HEK293 (cell line): ENCODE data around the gene SSBP3.

Experiments used
- CTCF ChIA-PET: fragments of 350-600 bp; formaldehyde crosslinking; extraction: SDS; loops from one replicate; lab custom pipeline; 2021; ENCODE audit warnings: antibody characterized with exemption; lab: Yijun Ruan, JAX
- POLR2A ChIA-PET: fragments of 300-600 bp; formaldehyde crosslinking; extraction: SDS; loops from one replicate; lab custom pipeline; 2020; ENCODE audit warnings: antibody characterized with exemption, inconsistent platforms; lab: Yijun Ruan, JAX
- H3K27ac ChIP-seq: fragments of 200-500 bp; sonication (Bioruptor generic); 2 replicates; pipeline ENCODE4 v1.5.1; 2014; ENCODE audit warnings: low read depth, low read length, control low read depth, inconsistent platforms; ENCODE audit errors: extremely low read depth
- H3K36me3 ChIP-seq, 2 experiments: fragments of 200-500 bp in 1 of 2; sonication (Bioruptor generic) in 1 of 2; 1 replicate in 1 of 2; 2 replicates in 1 of 2; pipeline ENCODE4 v1.5.1; 2014 to 2017; ENCODE audit warnings: inconsistent platforms in 2 of 2, low read length in 2 of 2; ENCODE audit not compliant: control insufficient read depth in 2 of 2, insufficient read depth in 1 of 2
- H3K4me1 ChIP-seq: fragments of 200-500 bp; sonication (Bioruptor generic); 2 replicates; pipeline ENCODE4 v1.5.1; 2014; ENCODE audit warnings: mild to moderate bottlenecking, low read length, inconsistent platforms; ENCODE audit not compliant: control insufficient read depth, insufficient read depth
- H3K4me3 ChIP-seq: 2 replicates; pipeline ENCODE4 v1.5.1; 2011; ENCODE audit warnings: low read depth, mild to moderate bottlenecking, control low read depth, low read length, moderate library complexity
- H3K9me3 ChIP-seq: fragments of 200-500 bp; sonication (Bioruptor generic); 2 replicates; pipeline ENCODE4 v1.5.1; 2014; ENCODE audit warnings: low read depth, low read length, inconsistent platforms; ENCODE audit not compliant: control insufficient read depth, insufficient read depth
- PRDM1 ChIP-seq: fragments of 450-650 bp; formaldehyde crosslinking; IDR thresholded peaks from 2 replicates; pipeline ENCODE4; 2016; ENCODE audit warnings: missing biosample characterization, missing genetic modification characterization
- ZBTB17 ChIP-seq: fragments of 450-650 bp; formaldehyde crosslinking; IDR thresholded peaks from 2 replicates; pipeline ENCODE4 v1.5.1; 2016; ENCODE audit warnings: missing biosample characterization, missing genetic modification characterization
- ZNF138 ChIP-seq: fragments of 450-650 bp; formaldehyde crosslinking; IDR thresholded peaks from 2 replicates; pipeline ENCODE4 v1.5.1; 2016; ENCODE audit warnings: missing biosample characterization, missing genetic modification characterization, borderline replicate concordance
- ZNF169 ChIP-seq: fragments of 450-650 bp; formaldehyde crosslinking; IDR thresholded peaks from 2 replicates; pipeline ENCODE4 v1.5.1; 2016; ENCODE audit warnings: missing biosample characterization, missing genetic modification characterization
- ZNF274 ChIP-seq, 2 experiments: fragments of 200-500 bp in 1 of 2; fragments of 450-650 bp in 1 of 2; sonication (Bioruptor generic) in 1 of 2; formaldehyde crosslinking in 1 of 2; IDR thresholded peaks; 2 replicates each; pipeline versions ENCODE4 v1.5.1 to v1.6.1; 2014 to 2016; ENCODE audit warnings: borderline replicate concordance in 1 of 2, inconsistent platforms in 1 of 2, low read length in 1 of 2, missing biosample characterization in 1 of 2, missing genetic modification characterization in 1 of 2
- ZNF324 ChIP-seq: fragments of 450-650 bp; formaldehyde crosslinking; IDR thresholded peaks from 2 replicates; pipeline ENCODE4 v1.5.1; 2016; ENCODE audit warnings: missing biosample characterization, missing genetic modification characterization
- ZNF366 ChIP-seq: fragments of 450-650 bp; formaldehyde crosslinking; conservative IDR thresholded peaks from 2 replicates; pipeline ENCODE4 v1.5.1; 2016; ENCODE audit warnings: missing biosample characterization, missing genetic modification characterization
- ZNF600 ChIP-seq: fragments of 450-650 bp; formaldehyde crosslinking; IDR thresholded peaks from 2 replicates; pipeline ENCODE4 v1.5.1; 2016; ENCODE audit warnings: missing biosample characterization, missing genetic modification characterization
- ZNF623 ChIP-seq: fragments of 450-650 bp; formaldehyde crosslinking; IDR thresholded peaks from 2 replicates; pipeline ENCODE4 v1.5.1; 2016; ENCODE audit warnings: missing biosample characterization, missing genetic modification characterization
- ZNF654 ChIP-seq: fragments of 450-650 bp; formaldehyde crosslinking; IDR thresholded peaks from 2 replicates; pipeline ENCODE4 v1.5.1; 2016; ENCODE audit warnings: low read depth, missing biosample characterization, missing genetic modification characterization
- ZNF837 ChIP-seq: fragments of 450-650 bp; formaldehyde crosslinking; IDR thresholded peaks from 2 replicates; pipeline ENCODE4 v1.5.1; 2016; ENCODE audit warnings: missing biosample characterization, missing genetic modification characterization
- ZSCAN30 ChIP-seq: fragments of 450-650 bp; IDR thresholded peaks from 2 replicates; pipeline ENCODE4 v1.5.1; 2018; ENCODE audit warnings: missing biosample characterization, mild to moderate bottlenecking, missing genetic modification characterization, moderate library complexity
- TF ChIP-seq, protein P1 (sequence below): IDR thresholded peaks from 2 replicates; pipeline ENCODE4 v1.6.1; 2011; ENCODE audit warnings: mild to moderate bottlenecking, low read depth, low read length, borderline replicate concordance
- TF ChIP-seq, protein P2 (sequence below): fragments of 450-650 bp; formaldehyde crosslinking; IDR thresholded peaks from 2 replicates; pipeline ENCODE4 v1.5.1; 2017; ENCODE audit warnings: missing biosample characterization, mild to moderate bottlenecking, missing genetic modification characterization, moderate library complexity
- TF ChIP-seq, protein P3 (sequence below): fragments of 450-650 bp; formaldehyde crosslinking; IDR thresholded peaks from 2 replicates; pipeline ENCODE4 v1.5.1; 2017; ENCODE audit warnings: missing biosample characterization, missing genetic modification characterization
- TF ChIP-seq, protein P4 (sequence below): fragments of 450-650 bp; formaldehyde crosslinking; IDR thresholded peaks from 2 replicates; pipeline ENCODE4 v1.5.1; 2016; ENCODE audit warnings: missing biosample characterization, missing genetic modification characterization
- TF ChIP-seq, protein P5 (sequence below): fragments of 450-650 bp; formaldehyde crosslinking; IDR thresholded peaks from 2 replicates; pipeline ENCODE4 v1.5.1; 2016; ENCODE audit warnings: missing biosample characterization, missing genetic modification characterization
- TF ChIP-seq, protein P6 (sequence below): fragments of 450-650 bp; formaldehyde crosslinking; IDR thresholded peaks from 2 replicates; pipeline ENCODE4 v1.5.1; 2016; ENCODE audit warnings: missing biosample characterization, missing genetic modification characterization

Gene SSBP3

DNA sequence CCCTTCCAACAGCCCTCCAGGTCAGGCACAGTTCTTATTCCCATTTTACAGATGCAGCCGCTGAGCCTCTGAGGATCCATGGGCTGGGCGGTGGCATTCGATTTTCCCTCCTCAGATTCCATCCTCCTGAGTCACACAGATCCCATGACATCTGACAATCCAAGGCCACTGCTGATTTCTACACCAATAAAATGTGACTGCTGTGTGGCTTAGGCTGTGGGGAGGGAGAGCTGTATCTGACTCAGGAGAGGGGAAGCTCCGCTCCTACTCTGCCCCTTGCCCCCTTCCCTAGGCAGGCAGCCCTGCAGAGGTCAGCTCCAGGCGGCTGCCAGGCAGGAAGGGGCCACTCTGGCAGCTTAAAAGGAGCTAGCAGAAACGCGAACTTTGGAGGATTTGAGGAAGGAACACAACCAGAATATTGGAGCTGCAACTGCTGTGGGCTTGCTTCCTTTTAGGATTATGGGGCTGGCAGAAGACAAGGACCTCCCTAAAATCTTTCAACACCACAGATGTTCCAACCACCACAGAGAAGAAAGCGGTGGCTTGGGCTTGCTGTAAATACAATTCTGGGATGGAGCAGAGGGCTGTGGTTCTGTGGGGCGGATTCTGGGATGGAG is 156.3 kb downstream of the SSBP3 start (continued):
- TF ChIP-seq, protein P1, sequence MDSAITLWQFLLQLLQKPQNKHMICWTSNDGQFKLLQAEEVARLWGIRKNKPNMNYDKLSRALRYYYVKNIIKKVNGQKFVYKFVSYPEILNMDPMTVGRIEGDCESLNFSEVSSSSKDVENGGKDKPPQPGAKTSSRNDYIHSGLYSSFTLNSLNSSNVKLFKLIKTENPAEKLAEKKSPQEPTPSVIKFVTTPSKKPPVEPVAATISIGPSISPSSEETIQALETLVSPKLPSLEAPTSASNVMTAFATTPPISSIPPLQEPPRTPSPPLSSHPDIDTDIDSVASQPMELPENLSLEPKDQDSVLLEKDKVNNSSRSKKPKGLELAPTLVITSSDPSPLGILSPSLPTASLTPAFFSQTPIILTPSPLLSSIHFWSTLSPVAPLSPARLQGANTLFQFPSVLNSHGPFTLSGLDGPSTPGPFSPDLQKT: no peak
- peak; percentile 58 for TF ChIP-seq ZBTB17 (tag by site-specific recombination)
- TF ChIP-seq ZNF324 (tag by site-specific recombination): no peak
- no peak for TF ChIP-seq ZNF623 (tag by site-specific recombination)
- no peak for TF ChIP-seq ZNF169
- TF ChIP-seq ZNF274 (IDR thresholded peaks at IDR 0.05; ENCODE audit: low read length): no peak
- no peak for TF ChIP-seq ZNF274 (tag by site-specific recombination; IDR thresholded peaks at IDR 0.05; ENCODE audit: borderline replicate concordance)
- TF ChIP-seq ZNF837: no peak
- TF ChIP-seq ZNF138: no peak
- no peak for TF ChIP-seq PRDM1 (tag by site-specific recombination)
- TF ChIP-seq, protein P2, sequence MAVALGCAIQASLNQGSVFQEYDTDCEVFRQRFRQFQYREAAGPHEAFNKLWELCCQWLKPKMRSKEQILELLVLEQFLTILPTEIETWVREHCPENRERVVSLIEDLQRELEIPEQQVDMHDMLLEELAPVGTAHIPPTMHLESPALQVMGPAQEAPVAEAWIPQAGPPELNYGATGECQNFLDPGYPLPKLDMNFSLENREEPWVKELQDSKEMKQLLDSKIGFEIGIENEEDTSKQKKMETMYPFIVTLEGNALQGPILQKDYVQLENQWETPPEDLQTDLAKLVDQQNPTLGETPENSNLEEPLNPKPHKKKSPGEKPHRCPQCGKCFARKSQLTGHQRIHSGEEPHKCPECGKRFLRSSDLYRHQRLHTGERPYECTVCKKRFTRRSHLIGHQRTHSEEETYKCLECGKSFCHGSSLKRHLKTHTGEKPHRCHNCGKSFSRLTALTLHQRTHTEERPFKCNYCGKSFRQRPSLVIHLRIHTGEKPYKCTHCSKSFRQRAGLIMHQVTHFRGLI: peak; percentile 99
- no peak for TF ChIP-seq ZNF366

DNA sequence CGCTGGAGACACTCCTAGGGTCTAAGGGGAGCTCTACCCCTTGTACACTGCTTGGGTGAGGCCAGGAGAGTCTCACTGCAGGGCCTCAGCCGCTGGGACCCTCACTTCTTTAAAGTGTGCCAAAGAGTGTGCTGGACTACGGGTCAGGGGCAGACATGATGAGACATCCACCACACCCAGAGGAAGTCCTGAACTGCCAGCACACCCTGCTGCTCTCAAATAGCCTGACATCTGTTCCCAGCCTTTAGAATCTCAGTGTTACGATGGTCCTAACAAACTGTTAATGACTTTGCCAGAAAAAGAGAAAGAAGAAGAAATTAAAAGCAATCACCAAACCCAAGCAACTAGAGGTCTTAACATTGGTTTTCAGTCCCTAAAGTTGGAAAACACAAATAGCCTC is 157.2 kb downstream of the SSBP3 start:
- no peak overlapping the region for H3K27ac ChIP-seq
- H3K9me3 ChIP-seq: no peaks in the 10 kb centered on the region
- 0 out of 2 replicates have a peak, but pooled peaks cover 2% of the 10 kb centered on the region for H3K4me1 ChIP-seq
- TF ChIP-seq ZSCAN30 (tag by site-specific recombination) (no peak), ZNF600 (tag by site-specific recombination) (peak; percentile 36; the same call in 1 of the 2 replicates), ZNF654 (tag by site-specific recombination) (no peak), ZNF837 (no peak)
- TF ChIP-seq, protein P3, sequence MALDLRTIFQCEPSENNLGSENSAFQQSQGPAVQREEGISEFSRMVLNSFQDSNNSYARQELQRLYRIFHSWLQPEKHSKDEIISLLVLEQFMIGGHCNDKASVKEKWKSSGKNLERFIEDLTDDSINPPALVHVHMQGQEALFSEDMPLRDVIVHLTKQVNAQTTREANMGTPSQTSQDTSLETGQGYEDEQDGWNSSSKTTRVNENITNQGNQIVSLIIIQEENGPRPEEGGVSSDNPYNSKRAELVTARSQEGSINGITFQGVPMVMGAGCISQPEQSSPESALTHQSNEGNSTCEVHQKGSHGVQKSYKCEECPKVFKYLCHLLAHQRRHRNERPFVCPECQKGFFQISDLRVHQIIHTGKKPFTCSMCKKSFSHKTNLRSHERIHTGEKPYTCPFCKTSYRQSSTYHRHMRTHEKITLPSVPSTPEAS (tag by site-specific recombination): no peak
- TF ChIP-seq, protein P4, sequence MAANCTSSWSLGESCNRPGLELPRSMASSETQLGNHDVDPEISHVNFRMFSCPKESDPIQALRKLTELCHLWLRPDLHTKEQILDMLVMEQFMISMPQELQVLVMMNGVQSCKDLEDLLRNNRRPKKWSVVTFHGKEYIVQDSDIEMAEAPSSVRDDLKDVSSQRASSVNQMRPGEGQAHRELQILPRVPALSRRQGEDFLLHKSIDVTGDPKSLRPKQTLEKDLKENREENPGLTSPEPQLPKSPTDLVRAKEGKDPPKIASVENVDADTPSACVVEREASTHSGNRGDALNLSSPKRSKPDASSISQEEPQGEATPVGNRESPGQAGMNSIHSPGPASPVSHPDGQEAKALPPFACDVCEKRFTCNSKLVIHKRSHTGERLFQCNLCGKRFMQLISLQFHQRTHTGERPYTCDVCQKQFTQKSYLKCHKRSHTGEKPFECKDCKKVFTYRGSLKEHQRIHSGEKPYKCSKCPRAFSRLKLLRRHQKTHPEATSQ: no peak
- TF ChIP-seq, protein P5, sequence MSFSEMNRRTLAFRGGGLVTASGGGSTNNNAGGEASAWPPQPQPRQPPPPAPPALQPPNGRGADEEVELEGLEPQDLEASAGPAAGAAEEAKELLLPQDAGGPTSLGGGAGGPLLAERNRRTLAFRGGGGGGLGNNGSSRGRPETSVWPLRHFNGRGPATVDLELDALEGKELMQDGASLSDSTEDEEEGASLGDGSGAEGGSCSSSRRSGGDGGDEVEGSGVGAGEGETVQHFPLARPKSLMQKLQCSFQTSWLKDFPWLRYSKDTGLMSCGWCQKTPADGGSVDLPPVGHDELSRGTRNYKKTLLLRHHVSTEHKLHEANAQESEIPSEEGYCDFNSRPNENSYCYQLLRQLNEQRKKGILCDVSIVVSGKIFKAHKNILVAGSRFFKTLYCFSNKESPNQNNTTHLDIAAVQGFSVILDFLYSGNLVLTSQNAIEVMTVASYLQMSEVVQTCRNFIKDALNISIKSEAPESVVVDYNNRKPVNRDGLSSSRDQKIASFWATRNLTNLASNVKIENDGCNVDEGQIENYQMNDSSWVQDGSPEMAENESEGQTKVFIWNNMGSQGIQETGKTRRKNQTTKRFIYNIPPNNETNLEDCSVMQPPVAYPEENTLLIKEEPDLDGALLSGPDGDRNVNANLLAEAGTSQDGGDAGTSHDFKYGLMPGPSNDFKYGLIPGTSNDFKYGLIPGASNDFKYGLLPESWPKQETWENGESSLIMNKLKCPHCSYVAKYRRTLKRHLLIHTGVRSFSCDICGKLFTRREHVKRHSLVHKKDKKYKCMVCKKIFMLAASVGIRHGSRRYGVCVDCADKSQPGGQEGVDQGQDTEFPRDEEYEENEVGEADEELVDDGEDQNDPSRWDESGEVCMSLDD (tag by site-specific recombination): no peak
- TF ChIP-seq, protein P6, sequence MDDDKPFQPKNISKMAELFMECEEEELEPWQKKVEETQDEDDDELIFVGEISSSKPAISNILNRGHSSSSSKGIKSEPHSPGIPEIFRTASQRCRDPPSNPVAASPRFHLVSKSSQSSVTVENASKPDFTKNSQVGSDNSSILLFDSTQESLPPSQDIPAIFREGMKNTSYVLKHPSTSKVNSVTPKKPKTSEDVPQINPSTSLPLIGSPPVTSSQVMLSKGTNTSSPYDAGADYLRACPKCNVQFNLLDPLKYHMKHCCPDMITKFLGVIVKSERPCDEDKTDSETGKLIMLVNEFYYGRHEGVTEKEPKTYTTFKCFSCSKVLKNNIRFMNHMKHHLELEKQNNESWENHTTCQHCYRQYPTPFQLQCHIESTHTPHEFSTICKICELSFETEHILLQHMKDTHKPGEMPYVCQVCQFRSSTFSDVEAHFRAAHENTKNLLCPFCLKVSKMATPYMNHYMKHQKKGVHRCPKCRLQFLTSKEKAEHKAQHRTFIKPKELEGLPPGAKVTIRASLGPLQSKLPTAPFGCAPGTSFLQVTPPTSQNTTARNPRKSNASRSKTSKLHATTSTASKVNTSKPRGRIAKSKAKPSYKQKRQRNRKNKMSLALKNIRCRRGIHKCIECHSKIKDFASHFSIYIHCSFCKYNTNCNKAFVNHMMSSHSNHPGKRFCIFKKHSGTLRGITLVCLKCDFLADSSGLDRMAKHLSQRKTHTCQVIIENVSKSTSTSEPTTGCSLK (tag by site-specific recombination): no peak
- TF ChIP-seq, all 188 proteins: peak for 1
- ChIA-PET CTCF (no interaction called here), POLR2A (no interaction called here)
- peaks cover 0 to 40% of the 10 kb centered on the region in 2 experiments; a peak in 1 of 3 replicates for H3K36me3 ChIP-seq
- no peak overlapping the region for H3K4me3 ChIP-seq
